PC-9 (cell line): ENCODE data around the gene PRKAG2. TPM values are rescaled to one million over a fixed set of nuclear protein-coding genes. Genes with fewer than 3 reads are reported as not detected.
A peak's percentile ranks its signal among the peaks of the same experiment; 100 is the strongest.

ENCODE experiments used
- BruUV-seq: library from RNA; stranded (reverse); fragments of 400-500 nt; replicated peaks from 2 replicates; lab custom pipeline; 2021; lab: Mats Ljungman, UMichigan
- CTCF ChIA-PET: fragments of 300-600 bp; sonication (Branson Sonifier 250); formaldehyde crosslinking; loops from one replicate; lab custom pipeline; 2022; ENCODE audit warnings: antibody characterized with exemption; lab: Charles Lee
- POLR2A ChIA-PET: fragments of 300-600 bp; sonication (Branson Sonifier 250); formaldehyde crosslinking; loops from one replicate; lab custom pipeline; 2022; ENCODE audit warnings: antibody characterized with exemption; ENCODE audit not compliant: unreplicated experiment; lab: Charles Lee
- DNase-seq, 2 experiments: peaks; one replicate each; pipeline versions ENCODE4 v3.0.0 to v3.0.0-alpha.2; 2015 to 2022; ENCODE audit warnings: mixed read lengths in 1 of 2
- H2AFZ ChIP-seq: fragments of 200-600 bp; sonication (generic); 2 replicates; pipeline ENCODE4 v1.8.1; 2017; ENCODE audit warnings: antibody characterized with exemption
- H3F3A ChIP-seq: fragments of 200-600 bp; sonication (generic); 2 replicates; pipeline ENCODE4 v1.8.1; 2017; ENCODE audit warnings: antibody characterized with exemption, mild to moderate bottlenecking, low read depth; ENCODE audit not compliant: insufficient read depth
- H3K27ac ChIP-seq: fragments of 200-600 bp; sonication (generic); 2 replicates; pipeline ENCODE4 v1.6.1; 2016; ENCODE audit warnings: mixed run types
- H3K27me3 ChIP-seq: fragments of 200-600 bp; sonication (generic); 2 replicates; pipeline ENCODE4 v1.6.1; 2016; ENCODE audit warnings: low read depth, mixed run types; ENCODE audit not compliant: insufficient read depth
- H3K36me3 ChIP-seq: fragments of 200-600 bp; sonication (generic); 2 replicates; pipeline ENCODE4 v1.6.1; 2016; ENCODE audit warnings: low read depth, mixed run types
- H3K4me1 ChIP-seq: fragments of 200-600 bp; sonication (generic); replicated peaks from 2 replicates; pipeline ENCODE4 v1.6.1; 2016; ENCODE audit warnings: mixed run types; ENCODE audit not compliant: insufficient read depth
- H3K4me2 ChIP-seq: fragments of 200-600 bp; sonication (generic); 2 replicates; pipeline ENCODE4 v1.6.1; 2017; ENCODE audit warnings: mixed run types
- H3K4me3 ChIP-seq: fragments of 200-600 bp; sonication (generic); 2 replicates; pipeline ENCODE4 v1.6.1; 2016; ENCODE audit warnings: mixed run types
- H3K79me2 ChIP-seq: fragments of 200-600 bp; sonication (generic); 2 replicates; pipeline ENCODE4 v1.6.1; 2017; ENCODE audit warnings: low read depth, mixed run types
- H3K9me2 ChIP-seq: fragments of 200-600 bp; sonication (generic); 2 replicates; pipeline ENCODE4 v1.8.1; 2017; ENCODE audit warnings: mild to moderate bottlenecking; ENCODE audit not compliant: insufficient read depth
- H3K9me3 ChIP-seq: fragments of 200-600 bp; sonication (generic); 2 replicates; pipeline ENCODE4 v1.8.1; 2016; ENCODE audit warnings: low read depth; ENCODE audit not compliant: insufficient read depth
- H4K20me1 ChIP-seq: fragments of 200-600 bp; sonication (generic); 2 replicates; pipeline ENCODE4 v1.8.1; 2017; ENCODE audit not compliant: insufficient read depth
- CTCF ChIP-seq: fragments of 200-600 bp; sonication (generic); conservative IDR thresholded peaks from 2 replicates; pipeline ENCODE4 v1.6.1; 2017; ENCODE audit warnings: mixed run types, antibody characterized with exemption, mild to moderate bottlenecking, moderate library complexity
- EZH2 ChIP-seq: fragments of 200-600 bp; sonication (generic); IDR thresholded peaks from 2 replicates; pipeline ENCODE4 v1.8.0; 2017; ENCODE audit warnings: antibody characterized with exemption, low read depth
- intact Hi-C: fragments of 100-400 bp; cut with micrococcal nuclease; formaldehyde crosslinking; loops from one replicate; pipeline ENCODE4 v1.10.0; 2022; ENCODE audit not compliant: unreplicated experiment
- total RNA-seq: library from RNA; stranded (reverse); gene quantifications from 2 replicates; pipeline ENCODE4 v1.2.3, GENCODE V29; 2021

PRKAG2 gene
- total RNA-seq, 1 experiment from 2014 or later, result 37.3 TPM

- no TSS peak for BruUV-seq
- CTCF ChIA-PET, result no interaction called here
- H3K4me1 ChIP-seq, result peaks cover 31% of the 10 kb centered on the region
- no peaks in the 10 kb centered on the region for H3K9me2 ChIP-seq
- POLR2A ChIA-PET, result interaction anchor here (0.5 to 0.6 kb wide), 2 partner anchors 16 to 221 kb away, joined by 5 to 7 read pairs; no protein-coding TSS in a partner anchor
- no peak for TF ChIP-seq EZH2
- no peak for TF ChIP-seq CTCF
- H3K79me2 ChIP-seq, result no peaks in the 10 kb centered on the region
- H3K4me3 ChIP-seq, result no peak overlapping the region
- no peaks in the 10 kb centered on the region for H4K20me1 ChIP-seq
- no peak overlapping the region for H3K27ac ChIP-seq
- intact Hi-C loops, result no loop called here
- no peak overlapping the region for H3K4me2 ChIP-seq
- H3F3A ChIP-seq, result peaks cover 19% of the 10 kb centered on the region
- no peaks in the 10 kb centered on the region for H3K9me3 ChIP-seq
- no peak overlapping the region for H2AFZ ChIP-seq
- no peaks in the 10 kb centered on the region for H3K36me3 ChIP-seq
- H3K27me3 ChIP-seq, result no peaks in the 10 kb centered on the region
- DNase-seq, result no peak
Observed at GRCh38 chr7:151681726-151682125, 195.2 kb downstream of the PRKAG2 start.

DNA sequence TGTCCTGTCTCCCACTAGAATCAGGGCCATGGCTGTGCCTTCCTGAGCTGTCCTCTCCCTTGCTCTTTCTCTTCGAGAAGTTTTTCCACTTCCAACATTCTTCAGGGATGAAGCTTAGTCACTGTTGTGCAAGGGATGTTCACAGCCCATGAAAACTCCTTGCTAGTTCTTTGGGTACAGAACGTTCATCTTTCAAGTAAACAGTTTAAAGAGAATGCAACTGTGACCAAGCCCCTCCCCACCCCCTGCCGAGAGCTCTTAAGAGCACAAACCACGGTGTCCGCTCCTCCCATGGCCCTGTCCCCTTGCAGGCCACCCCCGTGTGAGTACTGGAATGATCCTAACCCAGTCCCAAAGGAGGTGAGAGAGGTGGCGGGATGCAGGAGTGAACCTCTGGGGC lies 196.1 kb downstream of the PRKAG2 start:
- ChIA-PET POLR2A (no interaction called here), CTCF (no interaction called here)
- no TSS peak for BruUV-seq
- Histone ChIP-seq H3K4me1 (peaks cover 28% of the 10 kb centered on the region), H3F3A (peaks cover 13% of the 10 kb centered on the region; the same call in 1 of the 2 replicates), H3K9me2 (no peaks in the 10 kb centered on the region), H3K36me3 (no peaks in the 10 kb centered on the region), H3K9me3 (no peaks in the 10 kb centered on the region), H3K4me3 (no peak overlapping the region), H3K27me3 (no peaks in the 10 kb centered on the region), H3K27ac (no peak overlapping the region), H3K4me2 (no peak overlapping the region), H3K79me2 (no peaks in the 10 kb centered on the region), H2AFZ (no peak overlapping the region), H4K20me1 (no peaks in the 10 kb centered on the region)
- DNase-seq, result no peak
- intact Hi-C loops, result no loop called here
- TF ChIP-seq CTCF (no peak), EZH2 (no peak)

- no peaks in the 10 kb centered on the region for H3K9me3 ChIP-seq
- H3K79me2 ChIP-seq, result no peaks in the 10 kb centered on the region
- ChIA-PET POLR2A (no interaction called here), CTCF (no interaction called here)
- BruUV-seq, result no TSS peak
- no peak overlapping the region for H3K27ac ChIP-seq
- DNase-seq, result peak in 1 of 2 experiments; percentile 5
- H3K4me2 ChIP-seq, result no peak overlapping the region
- no peaks in the 10 kb centered on the region for H3K36me3 ChIP-seq
- H3K27me3 ChIP-seq, result no peaks in the 10 kb centered on the region
- no peak overlapping the region for H2AFZ ChIP-seq
- no peaks in the 10 kb centered on the region for H4K20me1 ChIP-seq
- TF ChIP-seq CTCF (no peak), EZH2 (no peak)
- no peak overlapping the region for H3K4me3 ChIP-seq
- no peaks in the 10 kb centered on the region for H3K9me2 ChIP-seq
- intact Hi-C loops, result no loop called here
- peaks cover 28% of the 10 kb centered on the region for H3K4me1 ChIP-seq
- H3F3A ChIP-seq, result peaks cover 12% of the 10 kb centered on the region; the same call in 1 of the 2 replicates
Observed at GRCh38 chr7:151679881-151680612, 196.9 kb downstream of the PRKAG2 start.
